PC-3 (cell line): ENCODE measurements around the gene SLC7A6.

ENCODE experiments used
- EZH2 ChIP-seq: fragments of 300-600 bp; sonication (generic); IDR thresholded peaks from one replicate; pipeline ENCODE4 v1.6.1; 2017; ENCODE audit warnings: antibody characterized with exemption, mild to moderate bottlenecking, low read length; ENCODE audit not compliant: unreplicated experiment
- TF ChIP-seq, protein P1 (sequence below): fragments of 300-600 bp; sonication (generic); conservative IDR thresholded peaks from 2 replicates; pipeline ENCODE4 v1.5.1; 2017; ENCODE audit warnings: antibody characterized with exemption, low read depth, mild to moderate bottlenecking, low read length

DNA sequence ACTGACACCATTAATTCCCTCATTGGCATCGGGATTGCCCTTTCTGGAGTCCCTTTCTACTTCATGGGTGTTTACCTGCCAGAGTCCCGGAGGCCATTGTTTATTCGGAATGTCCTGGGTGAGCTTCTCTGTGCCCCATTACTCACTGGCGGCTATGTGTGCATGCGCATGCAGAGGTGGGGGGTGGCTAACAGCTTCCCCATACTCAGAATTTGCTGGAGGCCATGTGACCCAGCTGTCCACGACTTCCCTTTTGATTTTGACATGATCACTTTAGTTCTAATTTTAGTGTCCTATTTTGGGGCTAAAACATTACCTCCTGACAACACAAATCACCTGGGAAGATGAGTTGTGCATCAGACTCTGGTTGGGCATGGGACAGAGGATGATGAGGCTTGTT is 32.4 kb downstream of the SLC7A6 start:
- TF ChIP-seq, protein P1, sequence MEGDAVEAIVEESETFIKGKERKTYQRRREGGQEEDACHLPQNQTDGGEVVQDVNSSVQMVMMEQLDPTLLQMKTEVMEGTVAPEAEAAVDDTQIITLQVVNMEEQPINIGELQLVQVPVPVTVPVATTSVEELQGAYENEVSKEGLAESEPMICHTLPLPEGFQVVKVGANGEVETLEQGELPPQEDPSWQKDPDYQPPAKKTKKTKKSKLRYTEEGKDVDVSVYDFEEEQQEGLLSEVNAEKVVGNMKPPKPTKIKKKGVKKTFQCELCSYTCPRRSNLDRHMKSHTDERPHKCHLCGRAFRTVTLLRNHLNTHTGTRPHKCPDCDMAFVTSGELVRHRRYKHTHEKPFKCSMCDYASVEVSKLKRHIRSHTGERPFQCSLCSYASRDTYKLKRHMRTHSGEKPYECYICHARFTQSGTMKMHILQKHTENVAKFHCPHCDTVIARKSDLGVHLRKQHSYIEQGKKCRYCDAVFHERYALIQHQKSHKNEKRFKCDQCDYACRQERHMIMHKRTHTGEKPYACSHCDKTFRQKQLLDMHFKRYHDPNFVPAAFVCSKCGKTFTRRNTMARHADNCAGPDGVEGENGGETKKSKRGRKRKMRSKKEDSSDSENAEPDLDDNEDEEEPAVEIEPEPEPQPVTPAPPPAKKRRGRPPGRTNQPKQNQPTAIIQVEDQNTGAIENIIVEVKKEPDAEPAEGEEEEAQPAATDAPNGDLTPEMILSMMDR = no peak
- TF ChIP-seq EZH2 = no peak
